HepG2 (cell line): ENCODE results near the gene HS3ST5. TPM values are rescaled to one million over a fixed set of nuclear protein-coding genes. Genes with fewer than 3 reads are reported as not detected.

Source experiments
- ATAC-seq: fragments of 200-7000 bp; cut with Tn5 transposase; 3 replicates; pipeline ENCODE4 v1.9.1; 2020; ENCODE audit warnings: mild to moderate bottlenecking, moderate library complexity
- BruUV-seq: library from RNA; stranded (reverse); fragments of 400-500 nt; replicated peaks from 2 replicates; lab custom pipeline; 2021; lab: Mats Ljungman, UMichigan
- CTCF ChIA-PET: fragments of 300-600 bp; formaldehyde crosslinking; extraction: SDS; loops from one replicate; lab custom pipeline; 2021; ENCODE audit warnings: low total read pairs, inconsistent platforms, low intra/inter-chr PET ratio; lab: Yijun Ruan, JAX
- POLR2A ChIA-PET: fragments of 350-600 bp; sonication (Branson Sonifier 250); formaldehyde crosslinking; loops from one replicate; lab custom pipeline; 2020; ENCODE audit warnings: antibody characterized with exemption, inconsistent platforms; lab: Yijun Ruan, JAX
- DNase-seq: peaks from one replicate; pipeline ENCODE4 v3.0.0-alpha.2; 2015; ENCODE audit warnings: low spot score
- FAIRE-seq: peaks from 3 replicates; lab custom pipeline; 2011; peaks lifted over from hg19 to GRCh38; lab: Jason Lieb, UNC
- H2AFZ ChIP-seq: one replicate; pipeline ENCODE4 v1.6.1; 2011; ENCODE audit warnings: low read length, inconsistent platforms
- H3K27ac ChIP-seq: fragments of 300-600 bp; 3 replicates; pipeline ENCODE4 v1.8.0; 2011; ENCODE audit warnings: mixed run types, mild to moderate bottlenecking, mixed read lengths, low read length, inconsistent platforms; ENCODE audit not compliant: insufficient read depth; ENCODE audit errors: extremely low read length
- H3K27me3 ChIP-seq, 2 experiments: fragments of 200-600 bp in 1 of 2; 2 replicates in 1 of 2; 3 replicates in 1 of 2; pipeline versions ENCODE4 v1.6.0 to v1.8.0; 2011; ENCODE audit warnings: low read length in 2 of 2, mild to moderate bottlenecking in 2 of 2, moderate library complexity in 2 of 2, inconsistent platforms in 1 of 2; ENCODE audit not compliant: insufficient read depth in 2 of 2, control insufficient read depth in 1 of 2
- H3K36me3 ChIP-seq, 2 experiments: fragments of 200-600 bp in 1 of 2; replicated peaks in 1 of 2; 2 replicates in 1 of 2; 3 replicates in 1 of 2; pipeline versions ENCODE4 v1.5.1 to v1.8.0; 2011; ENCODE audit warnings: low read length in 2 of 2, inconsistent platforms in 1 of 2; ENCODE audit not compliant: insufficient read depth in 2 of 2, control insufficient read depth in 1 of 2
- H3K4me1 ChIP-seq: 2 replicates; pipeline ENCODE4 v1.5.1; 2012; ENCODE audit warnings: low read length, inconsistent platforms; ENCODE audit not compliant: insufficient read depth
- H3K4me2 ChIP-seq: 2 replicates; pipeline ENCODE4 v1.6.0; 2011; ENCODE audit warnings: low read depth, low read length, inconsistent platforms
- H3K4me3 ChIP-seq, 3 experiments: fragments of 200-600 bp in 1 of 3; sonication (generic), shearing (Covaris generic) in 1 of 3; replicated peaks in 1 of 3; 2 replicates each; pipeline ENCODE4 v1.5.1; 2011 to 2016; ENCODE audit warnings: low read length in 3 of 3, inconsistent platforms in 2 of 3, low read depth in 2 of 3, mild to moderate bottlenecking in 2 of 3, control low read depth in 1 of 3, mixed read lengths in 1 of 3; ENCODE audit not compliant: insufficient read depth in 1 of 3
- H3K79me2 ChIP-seq: one replicate; pipeline ENCODE4 v1.6.1; 2011; ENCODE audit warnings: low read length, inconsistent platforms; ENCODE audit not compliant: insufficient read depth
- H3K9ac ChIP-seq: 2 replicates; pipeline ENCODE4 v1.6.0; 2011; ENCODE audit warnings: mild to moderate bottlenecking, low read depth, low read length, inconsistent platforms; ENCODE audit not compliant: insufficient read depth
- H3K9me3 ChIP-seq: 2 replicates; pipeline ENCODE4 v1.5.1; 2012; ENCODE audit warnings: mild to moderate bottlenecking, low read length
- H4K20me1 ChIP-seq: 2 replicates; pipeline ENCODE4 v1.6.0; 2011; ENCODE audit warnings: inconsistent platforms, mild to moderate bottlenecking, low read length, moderate library complexity; ENCODE audit not compliant: insufficient read depth
- CCAR2 ChIP-seq: fragments of 200-400 bp; formaldehyde crosslinking; optimal IDR thresholded peaks from 2 replicates; pipeline ENCODE3; 2018; ENCODE audit warnings: low read depth, mild to moderate bottlenecking, low read length, moderate library complexity
- GABPB1 ChIP-seq: IDR thresholded peaks from 2 replicates; pipeline ENCODE4 v1.6.1; 2016; ENCODE audit warnings: mild to moderate bottlenecking, missing genetic modification reagents, moderate library complexity, missing compliant biosample characterization
- GMEB2 ChIP-seq: IDR thresholded peaks from 2 replicates; pipeline ENCODE4 v1.6.1; 2016; ENCODE audit warnings: missing biosample characterization, missing genetic modification reagents, low read depth
- HOXA9 ChIP-seq: sonication (generic); formaldehyde crosslinking; IDR thresholded peaks from 2 replicates; pipeline ENCODE4 v1.8.1; 2022; ENCODE audit warnings: missing genetic modification reagents, mild to moderate bottlenecking, moderate library complexity, borderline replicate concordance
- ISL2 ChIP-seq: sonication (generic); formaldehyde crosslinking; IDR thresholded peaks from 2 replicates; pipeline ENCODE4 v1.5.0; 2020; ENCODE audit warnings: missing genetic modification reagents
- NCOA1 ChIP-seq: sonication (generic); formaldehyde crosslinking; IDR thresholded peaks from 2 replicates; pipeline ENCODE4 v1.9.0; 2021; ENCODE audit warnings: missing genetic modification reagents
- NFKBIZ ChIP-seq: IDR thresholded peaks from 2 replicates; pipeline ENCODE4 v1.6.1; 2018; ENCODE audit warnings: missing genetic modification reagents, missing compliant biosample characterization
- NR2F6 ChIP-seq, 2 experiments: IDR thresholded peaks; 2 replicates each; pipeline ENCODE4 v1.6.1; 2016; ENCODE audit warnings: antibody characterized with exemption in 1 of 2, mild to moderate bottlenecking in 1 of 2
- STAG1 ChIP-seq: sonication (generic); formaldehyde crosslinking; IDR thresholded peaks from 2 replicates; pipeline ENCODE4 v1.4.0; 2020; ENCODE audit warnings: missing genetic modification reagents
- TEAD2 ChIP-seq: sonication (generic); formaldehyde crosslinking; IDR thresholded peaks from 2 replicates; pipeline ENCODE4 v1.9.0; 2021; ENCODE audit warnings: missing genetic modification reagents
- U2AF1 ChIP-seq: fragments of 200-400 bp; formaldehyde crosslinking; optimal IDR thresholded peaks from 2 replicates; pipeline ENCODE3; 2017; ENCODE audit warnings: mild to moderate bottlenecking, low read depth, low read length
- WIZ ChIP-seq: sonication (generic); formaldehyde crosslinking; IDR thresholded peaks from 2 replicates; pipeline ENCODE4 v1.5.1; 2020; ENCODE audit warnings: mild to moderate bottlenecking, missing genetic modification reagents
- ZBTB3 ChIP-seq: sonication (generic); formaldehyde crosslinking; IDR thresholded peaks from 2 replicates; pipeline ENCODE4 v1.4.0; 2020; ENCODE audit warnings: low read depth, mild to moderate bottlenecking, moderate library complexity, missing genetic modification reagents, borderline replicate concordance
- ZBTB42 ChIP-seq: sonication (generic); formaldehyde crosslinking; IDR thresholded peaks from 2 replicates; pipeline ENCODE4 v1.5.0; 2020; ENCODE audit warnings: mild to moderate bottlenecking, missing genetic modification reagents
- ZBTB8A ChIP-seq: sonication (generic); formaldehyde crosslinking; IDR thresholded peaks from 2 replicates; pipeline ENCODE4 v1.4.0; 2020; ENCODE audit warnings: mild to moderate bottlenecking, low read depth, missing genetic modification reagents, borderline replicate concordance
- ZNF44 ChIP-seq: sonication (generic); formaldehyde crosslinking; IDR thresholded peaks from 2 replicates; pipeline ENCODE4 v1.5.1; 2020; ENCODE audit warnings: mild to moderate bottlenecking, missing genetic modification reagents
- ZNF644 ChIP-seq: IDR thresholded peaks from 2 replicates; pipeline ENCODE4 v1.6.1; 2016; ENCODE audit warnings: low read depth
- ZNF784 ChIP-seq: sonication (generic); formaldehyde crosslinking; IDR thresholded peaks from 2 replicates; pipeline ENCODE4 v1.5.1; 2020; ENCODE audit warnings: missing genetic modification reagents, mild to moderate bottlenecking, borderline replicate concordance
- WGBS: methylation state at CpG from one replicate; pipeline ENCODE4 v1.1.6; 2017; ENCODE audit warnings: low lambda C conversion rate; 5-methylcytosine and 5-hydroxymethylcytosine counted together
- in situ Hi-C: cut with HindIII; loops from 2 replicates; pipeline ENCODE4 v1.10.0; 2017; ENCODE audit warnings: low pct_unique_long_range_greater_than_20kb; ENCODE audit not compliant: extremely low pct_ligation_motif_present
- intact Hi-C: fragments of 100-400 bp; cut with micrococcal nuclease; formaldehyde crosslinking; loops from one replicate; pipeline ENCODE4 v1.10.0; 2022; ENCODE audit not compliant: unreplicated experiment
- polyA plus RNA-seq, 8 experiments: library from polyadenylated mRNA; depleted of rRNA in 3 of 8; stranded (reverse) in 7 of 8; unstranded in 1 of 8; fragments of >200 nt; fragmentation: Illumina TruSeq in 4 of 8; extraction: Trizol in 4 of 8; gene quantifications; 2 replicates each; pipeline versions ENCODE4 v1.2.1 to v1.2.3, GENCODE V29; 2011 to 2016; ENCODE audit warnings: low read depth in 4 of 8, missing spikeins in 1 of 8, mixed read lengths in 1 of 8; ENCODE audit not compliant: insufficient read depth in 1 of 8
- total RNA-seq, 5 experiments: library from RNA; depleted of rRNA; stranded (reverse); fragments of >200 nt; fragmentation: Illumina TruSeq; extraction: Trizol; gene quantifications; 2 replicates each; pipeline ENCODE4 v1.2.3, GENCODE V29; 2016; ENCODE audit warnings: low read depth in 1 of 5

Gene HS3ST5
- total and polyA plus RNA-seq, 2 of the 13 experiments (the other 11 are each of a cell fraction or from before 2014, with no cell fraction given), result 1.1 to 1.6 TPM

GRCh38 chr6:114085211-114085610 lies 257.6 kb downstream of the HS3ST5 start:
- H3K36me3 ChIP-seq, result no peaks in the 10 kb centered on the region
- TF ChIP-seq ZNF784 (CRISPR knock-in tag), result no peak
- no peak for TF ChIP-seq WIZ (CRISPR knock-in tag)
- no peak for TF ChIP-seq ZNF644 (CRISPR knock-in tag)
- no peak for TF ChIP-seq GABPB1 (CRISPR knock-in tag)
- TF ChIP-seq CCAR2, result no peak
- no peak for TF ChIP-seq ZBTB3 (CRISPR knock-in tag)
- no peak for TF ChIP-seq ZNF44 (CRISPR knock-in tag)
- no peak for TF ChIP-seq NFKBIZ (CRISPR knock-in tag)
- no peak for TF ChIP-seq ZBTB8A (CRISPR knock-in tag)
- no peak for TF ChIP-seq NR2F6 (IDR thresholded peaks at IDR 0.05)
- TF ChIP-seq NR2F6 (CRISPR knock-in tag; IDR thresholded peaks at IDR 0.05), result no peak
- TF ChIP-seq TEAD2 (CRISPR knock-in tag), result no peak
- no peak for TF ChIP-seq U2AF1
- TF ChIP-seq ZBTB42 (CRISPR knock-in tag), result no peak
- TF ChIP-seq NCOA1, result no peak
- no peak for TF ChIP-seq HOXA9
- TF ChIP-seq GMEB2 (CRISPR knock-in tag), result no peak
- no peak for TF ChIP-seq STAG1
- TF ChIP-seq ISL2 (CRISPR knock-in tag), result no peak
- no peaks in the 10 kb centered on the region for H4K20me1 ChIP-seq
- no peak for DNase-seq
- no peak for FAIRE-seq
- WGBS, result 86% methylated on average over 2 of the region's 2 CpGs
- H3K4me1 ChIP-seq, result no peaks in the 10 kb centered on the region
- no peaks in the 10 kb centered on the region for H3K27me3 ChIP-seq
- H2AFZ ChIP-seq, result no peak overlapping the region
- ChIA-PET CTCF (no interaction called here), POLR2A (no interaction called here)
- no peaks in the 10 kb centered on the region for H3K79me2 ChIP-seq
- no TSS peak for BruUV-seq
- intact Hi-C loops, result no loop called here
- H3K9ac ChIP-seq, result no peak overlapping the region
- no peaks in the 10 kb centered on the region for H3K9me3 ChIP-seq
- no peak overlapping the region for H3K4me3 ChIP-seq
- H3K4me2 ChIP-seq, result no peak overlapping the region
- in situ Hi-C loops, result no loop called here
- ATAC-seq, result no peak
- no peak overlapping the region for H3K27ac ChIP-seq
